ENCODE data around the gene CYSLTR1.
"Not testable (repeated sequence)": the region's sequence is repeated elsewhere in the genome, so short reads cannot be mapped to it uniquely, and the experiment has no call there.

The CYSLTR1 gene

GRCh38 chrX:78303086-78303485 is 24.3 kb downstream of the CYSLTR1 start:
- CTCF ChIA-PET: no interaction called here
- no peak for TF ChIP-seq CTCF (IDR thresholded peaks at IDR 0.05; ENCODE audit: insufficient read depth, low read length, missing control alignments)
- DNase-seq (ENCODE audit: low read depth, low spot score): no peak
- no peak overlapping the region for H3K4me3 ChIP-seq (ENCODE audit: low read depth, low read length)
- POLR2A ChIA-PET: no interaction called here

GRCh38 chrX:78300933-78301332 is 26.5 kb downstream of the CYSLTR1 start:
- CTCF ChIA-PET; POLR2A ChIA-PET; DNase-seq (ENCODE audit: low read depth, low spot score); H3K4me3 ChIP-seq (ENCODE audit: low read depth, low read length): not testable (repeated sequence)

GRCh38 chrX:78283511-78283910 is 43.9 kb downstream of the CYSLTR1 start:
- no peak for DNase-seq (ENCODE audit: low read depth, low spot score)
- ChIA-PET CTCF (no interaction called here), POLR2A (no interaction called here)
- H3K4me3 ChIP-seq (ENCODE audit: low read depth, low read length): no peak overlapping the region
- TF ChIP-seq CTCF (IDR thresholded peaks at IDR 0.05; ENCODE audit: insufficient read depth, low read length, missing control alignments): no peak

- ChIA-PET CTCF (no interaction called here), POLR2A (no interaction called here)
- TF ChIP-seq CTCF (IDR thresholded peaks at IDR 0.05; ENCODE audit: insufficient read depth, low read length, missing control alignments): no peak
- H3K4me3 ChIP-seq (ENCODE audit: low read depth, low read length): no peak overlapping the region
- DNase-seq (ENCODE audit: low read depth, low spot score): no peak
Observed at GRCh38 chrX:78237127-78237526, 90.3 kb downstream of the CYSLTR1 start.

- H3K4me3 ChIP-seq (ENCODE audit: low read depth, low read length); POLR2A ChIA-PET; DNase-seq (ENCODE audit: low read depth, low spot score); CTCF ChIA-PET: not testable (repeated sequence)
Observed at GRCh38 chrX:78226047-78226446, 101.4 kb downstream of the CYSLTR1 start.
